Caco-2 (cell line): ENCODE data around the gene KLC3. TPM values are rescaled to one million over a fixed set of nuclear protein-coding genes. Genes with fewer than 3 reads are reported as not detected.

Experiments used
- BruUV-seq: library from RNA; stranded (reverse); fragments of 400-500 nt; replicated peaks from 2 replicates; lab custom pipeline; 2021; lab: Mats Ljungman, UMichigan
- CTCF ChIA-PET: fragments of 300-600 bp; sonication (Branson Sonifier 250); formaldehyde crosslinking; loops from one replicate; lab custom pipeline; 2022; ENCODE audit warnings: antibody characterized with exemption; lab: Charles Lee
- POLR2A ChIA-PET: fragments of 300-600 bp; sonication (Branson Sonifier 250); formaldehyde crosslinking; loops from one replicate; lab custom pipeline; 2022; ENCODE audit warnings: antibody characterized with exemption; lab: Charles Lee
- DNase-seq, 2 experiments: peaks; one replicate each; pipeline versions ENCODE4 v3.0.0 to v3.0.0-alpha.2; 2020 to 2022
- H3K27me3 ChIP-seq: replicated peaks from 2 replicates; pipeline ENCODE4 v1.6.0; 2011; ENCODE audit warnings: low read length; ENCODE audit not compliant: control insufficient read depth, insufficient read depth
- H3K36me3 ChIP-seq: 2 replicates; pipeline ENCODE4 v1.5.1; 2011; ENCODE audit warnings: low read length; ENCODE audit not compliant: control insufficient read depth, insufficient read depth
- H3K4me1 ChIP-seq: fragments of 250-450 bp; sonication (Bioruptor Pico); 2 replicates; pipeline ENCODE4 v1.5.1; 2020; ENCODE audit warnings: mild to moderate bottlenecking
- H3K4me3 ChIP-seq: 2 replicates; pipeline ENCODE4 v1.5.1; 2011; ENCODE audit warnings: low read depth, mild to moderate bottlenecking, control low read depth, low read length
- H3K9me3 ChIP-seq: fragments of 250-450 bp; sonication (Bioruptor Pico); 2 replicates; pipeline ENCODE4 v1.5.1; 2020; ENCODE audit warnings: mild to moderate bottlenecking, moderate library complexity
- H3K27ac Mint-ChIP-seq: one replicate; pipeline ENCODE4 v1.8.0; 2022; ENCODE audit warnings: mixed read lengths; ENCODE audit not compliant: unreplicated experiment
- H3K27me3 Mint-ChIP-seq: one replicate; pipeline ENCODE4 v1.8.0; 2022; ENCODE audit warnings: mixed read lengths; ENCODE audit not compliant: insufficient read depth, unreplicated experiment
- H3K36me3 Mint-ChIP-seq: one replicate; pipeline ENCODE4 v1.8.0; 2022; ENCODE audit warnings: mild to moderate bottlenecking, mixed read lengths; ENCODE audit not compliant: insufficient read depth, unreplicated experiment
- H3K4me1 Mint-ChIP-seq: one replicate; pipeline ENCODE4 v1.8.0; 2022; ENCODE audit warnings: low read depth, mixed read lengths; ENCODE audit not compliant: unreplicated experiment
- H3K4me3 Mint-ChIP-seq: one replicate; pipeline ENCODE4 v1.8.0; 2022; ENCODE audit warnings: mild to moderate bottlenecking, moderate library complexity, mixed read lengths; ENCODE audit not compliant: unreplicated experiment
- H3K9me3 Mint-ChIP-seq: one replicate; pipeline ENCODE4 v1.8.0; 2022; ENCODE audit warnings: mixed read lengths; ENCODE audit not compliant: unreplicated experiment
- CTCF ChIP-seq, 2 experiments: fragments of 200-600 bp in 1 of 2; IDR thresholded peaks; 1 replicate in 1 of 2; 2 replicates in 1 of 2; pipeline versions ENCODE4 v1.5.1 to v1.8.0; 2011 to 2022; ENCODE audit warnings: antibody characterized with exemption in 1 of 2, control low read depth in 1 of 2, inconsistent platforms in 1 of 2, low read depth in 1 of 2, low read length in 1 of 2, mild to moderate bottlenecking in 1 of 2, moderate library complexity in 1 of 2; ENCODE audit not compliant: insufficient read depth in 1 of 2, severe bottlenecking in 1 of 2, unreplicated experiment in 1 of 2
- intact Hi-C: fragments of 100-400 bp; cut with micrococcal nuclease; formaldehyde crosslinking; loops from one replicate; pipeline ENCODE4 v1.10.0; 2022; ENCODE audit not compliant: unreplicated experiment
- total RNA-seq: library from RNA; stranded (reverse); gene quantifications from 2 replicates; pipeline ENCODE4 v1.2.3, GENCODE V29; 2022

The KLC3 gene
- total RNA-seq, 1 experiment from 2014 or later, result 10.2 TPM

- Mint-ChIP-seq H3K27me3 (peaks cover 14% of the 10 kb centered on the region), H3K27ac (no peak overlapping the region), H3K4me3 (no peak overlapping the region), H3K36me3 (no peaks in the 10 kb centered on the region), H3K9me3 (no peaks in the 10 kb centered on the region), H3K4me1 (no peaks in the 10 kb centered on the region)
- 0 out of 2 replicates have a peak, but pooled peaks cover 1% of the 10 kb centered on the region for H3K27me3 ChIP-seq
- TF ChIP-seq CTCF (IDR thresholded peaks at IDR 0.05; ENCODE audit: insufficient read depth in 1 of 2, low read depth in 1 of 2, low read length in 1 of 2, severe bottlenecking in 1 of 2, unreplicated experiment in 1 of 2), result no peak
- intact Hi-C loops, result no loop called here
- no TSS peak for BruUV-seq
- no peak for DNase-seq
- POLR2A ChIA-PET, result no interaction called here
- no peak overlapping the region for H3K4me3 ChIP-seq
- H3K4me1 ChIP-seq, result no peaks in the 10 kb centered on the region
- H3K36me3 ChIP-seq, result no peaks in the 10 kb centered on the region
- CTCF ChIA-PET, result no interaction called here
- no peaks in the 10 kb centered on the region for H3K9me3 ChIP-seq
These were observed 25.2 kb upstream of the KLC3 start for GRCh38 chr19:45315304-45315703.

GRCh38 chr19:45320997-45321775, 19.4 kb upstream of the KLC3 start:
- H3K36me3 Mint-ChIP-seq, result no peaks in the 10 kb centered on the region
- no peak overlapping the region for H3K4me3 ChIP-seq
- no peak overlapping the region for H3K27ac Mint-ChIP-seq
- no peaks in the 10 kb centered on the region for H3K36me3 ChIP-seq
- 0 out of 2 replicates have a peak, but pooled peaks cover 1% of the 10 kb centered on the region for H3K27me3 ChIP-seq
- H3K27me3 Mint-ChIP-seq, result peaks cover 10% of the 10 kb centered on the region
- intact Hi-C loops, result no loop called here
- POLR2A ChIA-PET, result no interaction called here
- H3K4me3 Mint-ChIP-seq, result no peak overlapping the region
- no peaks in the 10 kb centered on the region for H3K9me3 ChIP-seq
- BruUV-seq, result no TSS peak
- no peak for TF ChIP-seq CTCF (IDR thresholded peaks at IDR 0.05; ENCODE audit: insufficient read depth in 1 of 2, low read depth in 1 of 2, low read length in 1 of 2, severe bottlenecking in 1 of 2, unreplicated experiment in 1 of 2)
- no peaks in the 10 kb centered on the region for H3K4me1 ChIP-seq
- CTCF ChIA-PET, result no interaction called here
- H3K4me1 Mint-ChIP-seq, result peaks cover 3% of the 10 kb centered on the region
- DNase-seq, result no peak
- no peaks in the 10 kb centered on the region for H3K9me3 Mint-ChIP-seq

GRCh38 chr19:45321848-45322247, 18.7 kb upstream of the KLC3 start:
- no peaks in the 10 kb centered on the region for H3K9me3 Mint-ChIP-seq
- ChIA-PET CTCF (no interaction called here), POLR2A (no interaction called here)
- no peaks in the 10 kb centered on the region for H3K27me3 ChIP-seq
- H3K27ac Mint-ChIP-seq, result no peak overlapping the region
- no peaks in the 10 kb centered on the region for H3K36me3 ChIP-seq
- no peaks in the 10 kb centered on the region for H3K9me3 ChIP-seq
- DNase-seq, result no peak
- TF ChIP-seq CTCF (IDR thresholded peaks at IDR 0.05; ENCODE audit: insufficient read depth in 1 of 2, low read depth in 1 of 2, low read length in 1 of 2, severe bottlenecking in 1 of 2, unreplicated experiment in 1 of 2), result no peak
- H3K4me3 Mint-ChIP-seq, result no peak overlapping the region
- no TSS peak for BruUV-seq
- no peaks in the 10 kb centered on the region for H3K36me3 Mint-ChIP-seq
- intact Hi-C loops, result no loop called here
- H3K4me1 Mint-ChIP-seq, result peaks cover 7% of the 10 kb centered on the region
- H3K4me3 ChIP-seq, result no peak overlapping the region
- no peaks in the 10 kb centered on the region for H3K4me1 ChIP-seq
- peaks cover 4% of the 10 kb centered on the region for H3K27me3 Mint-ChIP-seq
